ENCODE results near the gene PARVA.

DNA sequence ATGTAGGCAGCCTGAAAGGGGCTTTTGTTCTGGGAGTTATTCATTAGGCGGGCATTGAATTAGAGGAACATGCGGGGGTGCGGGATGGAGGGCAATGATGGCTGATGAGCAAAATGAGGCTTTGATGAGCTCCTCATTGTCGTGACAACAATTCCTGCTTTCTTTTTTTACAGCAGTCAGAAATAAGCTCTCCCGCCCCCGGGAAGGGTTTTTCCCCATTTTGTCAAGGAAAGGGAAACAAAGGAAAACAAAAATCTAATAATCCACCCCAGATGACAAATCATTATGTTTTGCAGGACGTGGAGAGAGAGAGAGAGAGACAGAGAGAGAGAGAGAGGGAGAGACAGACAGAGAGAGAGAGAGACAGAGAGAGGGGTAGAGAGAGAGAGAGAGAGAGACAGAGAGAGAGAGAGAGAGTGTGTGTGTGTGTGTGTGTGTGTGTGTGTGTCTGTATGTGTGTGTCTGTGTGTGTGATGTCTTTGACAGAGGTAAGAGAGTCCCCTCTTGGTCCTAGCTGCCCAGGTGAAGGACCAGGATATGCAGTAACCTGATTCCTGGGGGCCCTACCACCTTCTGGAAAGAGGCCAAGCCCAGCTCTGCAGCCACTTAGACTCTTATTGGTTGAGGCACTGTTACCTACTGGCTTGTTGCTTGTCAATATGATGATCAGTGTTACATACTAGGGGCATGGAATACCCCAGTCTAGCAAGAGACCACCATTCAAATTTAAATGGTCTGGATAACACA is 46.7 kb upstream of the PARVA start:
- TF ChIP-seq SRF (IDR thresholded peaks at IDR 0.05; ENCODE audit: low read depth, low read length) (no peak), SIX5 (IDR thresholded peaks at IDR 0.05; ENCODE audit: low read depth, low read length) (no peak), EP300 (IDR thresholded peaks at IDR 0.05; ENCODE audit: borderline replicate concordance in 1 of 2, low read depth in 2 of 2, low read length in 2 of 2) (no peak), EZH2 (IDR thresholded peaks at IDR 0.05; ENCODE audit: low read depth, low read length, severe bottlenecking) (no peak), PHF8 (conservative IDR thresholded peaks at IDR 0.05; ENCODE audit: low read depth, low read length) (no peak), MAX (IDR thresholded peaks at IDR 0.05) (no peak), POLR2AphosphoS5 (IDR thresholded peaks at IDR 0.05; ENCODE audit: low read depth, low read length) (no peak), BACH1 (IDR thresholded peaks at IDR 0.05; ENCODE audit: low read length) (no peak), POU5F1 (IDR thresholded peaks at IDR 0.05; ENCODE audit: low read depth, low read length) (no peak), POLR2A (IDR thresholded peaks at IDR 0.05; ENCODE audit: control extremely low read depth in 1 of 2, low read depth in 2 of 2, low read length in 2 of 2) (no peak)
- TF ChIP-seq, protein P1, sequence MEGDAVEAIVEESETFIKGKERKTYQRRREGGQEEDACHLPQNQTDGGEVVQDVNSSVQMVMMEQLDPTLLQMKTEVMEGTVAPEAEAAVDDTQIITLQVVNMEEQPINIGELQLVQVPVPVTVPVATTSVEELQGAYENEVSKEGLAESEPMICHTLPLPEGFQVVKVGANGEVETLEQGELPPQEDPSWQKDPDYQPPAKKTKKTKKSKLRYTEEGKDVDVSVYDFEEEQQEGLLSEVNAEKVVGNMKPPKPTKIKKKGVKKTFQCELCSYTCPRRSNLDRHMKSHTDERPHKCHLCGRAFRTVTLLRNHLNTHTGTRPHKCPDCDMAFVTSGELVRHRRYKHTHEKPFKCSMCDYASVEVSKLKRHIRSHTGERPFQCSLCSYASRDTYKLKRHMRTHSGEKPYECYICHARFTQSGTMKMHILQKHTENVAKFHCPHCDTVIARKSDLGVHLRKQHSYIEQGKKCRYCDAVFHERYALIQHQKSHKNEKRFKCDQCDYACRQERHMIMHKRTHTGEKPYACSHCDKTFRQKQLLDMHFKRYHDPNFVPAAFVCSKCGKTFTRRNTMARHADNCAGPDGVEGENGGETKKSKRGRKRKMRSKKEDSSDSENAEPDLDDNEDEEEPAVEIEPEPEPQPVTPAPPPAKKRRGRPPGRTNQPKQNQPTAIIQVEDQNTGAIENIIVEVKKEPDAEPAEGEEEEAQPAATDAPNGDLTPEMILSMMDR (IDR thresholded peaks at IDR 0.05; ENCODE audit: control extremely low read depth in 1 of 3, insufficient read depth in 1 of 3, low read depth in 1 of 3, low read length in 3 of 3), result no peak
- TF ChIP-seq, protein P2, sequence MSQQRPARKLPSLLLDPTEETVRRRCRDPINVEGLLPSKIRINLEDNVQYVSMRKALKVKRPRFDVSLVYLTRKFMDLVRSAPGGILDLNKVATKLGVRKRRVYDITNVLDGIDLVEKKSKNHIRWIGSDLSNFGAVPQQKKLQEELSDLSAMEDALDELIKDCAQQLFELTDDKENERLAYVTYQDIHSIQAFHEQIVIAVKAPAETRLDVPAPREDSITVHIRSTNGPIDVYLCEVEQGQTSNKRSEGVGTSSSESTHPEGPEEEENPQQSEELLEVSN (IDR thresholded peaks at IDR 0.05), result no peak

All from H1 (cell line).